GM18498 (cell line): Measurements from ENCODE around the gene NXNL1.

Source experiments
- ATAC-seq: cut with Tn5 transposase; IDR thresholded peaks from one replicate; pipeline ENCODE4 v1.9.1; 2021; ENCODE audit warnings: mild to moderate bottlenecking, moderate library complexity; ENCODE audit not compliant: unreplicated experiment

NXNL1 gene

DNA sequence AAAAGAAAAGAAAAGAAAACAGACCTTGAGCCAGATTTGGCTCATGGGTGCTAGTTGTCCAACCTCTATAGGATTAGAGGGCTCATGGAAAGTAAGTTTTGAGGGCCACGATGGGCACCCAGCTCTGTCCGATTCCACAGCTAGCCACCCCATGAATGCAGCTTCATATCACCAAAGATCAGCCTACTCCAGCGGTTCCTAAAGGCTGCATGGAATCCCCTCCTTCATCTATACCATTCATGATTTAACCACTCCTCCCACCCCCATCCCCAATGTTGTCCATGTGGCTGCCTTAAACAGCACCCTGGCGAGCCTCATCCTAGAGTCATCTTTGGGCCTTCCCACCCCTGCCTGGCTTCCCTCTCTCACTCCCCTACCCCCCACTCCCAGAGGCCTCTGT, 38.8 kb downstream of the NXNL1 start:
- ATAC-seq = no peak

DNA sequence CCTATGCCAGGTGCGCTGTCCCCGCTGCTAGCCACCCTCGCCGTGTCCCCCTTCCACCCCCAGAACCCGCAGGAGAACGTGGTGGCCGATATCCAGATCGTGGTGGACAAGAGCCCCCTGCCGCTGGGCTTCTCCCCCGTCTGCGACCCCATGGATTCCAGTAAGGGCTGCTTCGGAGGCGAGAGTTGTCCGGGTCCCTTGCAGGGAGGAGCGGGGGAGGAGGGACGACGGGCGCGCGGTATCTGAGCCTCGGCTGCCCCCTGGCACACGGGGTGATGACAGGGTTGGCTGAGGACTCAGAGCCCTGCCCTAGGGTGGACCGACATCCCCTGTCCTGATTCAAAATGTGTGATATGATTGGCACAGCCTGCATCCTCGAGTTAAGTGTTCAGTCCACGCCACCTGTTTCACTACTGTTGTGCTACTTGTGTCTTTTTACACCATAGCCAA, 40.2 kb downstream of the NXNL1 start:
- ATAC-seq = peak; percentile 21

DNA sequence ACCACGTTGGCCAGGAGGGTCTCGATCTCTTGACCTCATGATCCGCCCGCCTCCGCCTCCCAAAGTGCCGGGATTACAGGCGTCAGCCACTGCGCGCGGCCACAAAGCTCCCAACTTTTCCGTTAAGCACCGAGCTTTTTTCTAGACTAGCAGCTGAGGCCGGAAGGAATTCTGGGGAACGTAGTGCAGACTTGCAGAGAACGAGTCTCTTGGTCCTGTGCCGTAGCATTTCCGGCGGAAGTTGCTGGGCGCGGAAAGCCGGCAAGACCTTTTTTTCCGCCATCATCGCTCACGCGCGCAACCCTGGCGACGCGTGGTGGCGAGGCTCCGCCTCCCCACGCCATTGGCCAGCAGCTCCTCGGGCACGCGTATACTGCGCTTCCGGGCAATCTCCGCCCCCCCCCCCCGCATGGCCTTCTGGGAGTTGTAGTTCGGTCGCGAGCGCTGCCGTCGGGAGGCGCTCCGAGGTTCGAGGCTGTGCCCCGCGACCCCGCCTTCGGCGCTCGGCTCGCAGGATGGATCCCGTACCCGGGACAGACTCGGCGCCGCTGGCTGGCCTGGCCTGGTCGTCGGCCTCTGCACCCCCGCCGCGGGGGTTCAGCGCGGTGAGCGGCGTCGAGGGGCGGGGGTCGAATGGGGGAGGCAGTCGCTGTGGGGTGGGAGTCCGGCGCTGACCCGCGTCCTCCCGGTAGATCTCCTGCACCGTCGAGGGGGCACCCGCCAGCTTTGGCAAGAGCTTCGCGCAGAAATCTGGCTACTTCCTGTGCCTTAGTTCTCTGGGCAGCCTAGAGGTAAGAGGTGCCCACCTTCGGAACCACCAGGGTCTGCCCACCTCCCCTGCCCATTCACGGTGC, 40.9 kb downstream of the NXNL1 start, which contains the start of gene MVB12A:
MVB12A (plus strand) TSS at position 427 of the 854 bp plus-strand sequence; CDS start at position 516, 89 bp downstream.
- ATAC-seq = peak; percentile 94

DNA sequence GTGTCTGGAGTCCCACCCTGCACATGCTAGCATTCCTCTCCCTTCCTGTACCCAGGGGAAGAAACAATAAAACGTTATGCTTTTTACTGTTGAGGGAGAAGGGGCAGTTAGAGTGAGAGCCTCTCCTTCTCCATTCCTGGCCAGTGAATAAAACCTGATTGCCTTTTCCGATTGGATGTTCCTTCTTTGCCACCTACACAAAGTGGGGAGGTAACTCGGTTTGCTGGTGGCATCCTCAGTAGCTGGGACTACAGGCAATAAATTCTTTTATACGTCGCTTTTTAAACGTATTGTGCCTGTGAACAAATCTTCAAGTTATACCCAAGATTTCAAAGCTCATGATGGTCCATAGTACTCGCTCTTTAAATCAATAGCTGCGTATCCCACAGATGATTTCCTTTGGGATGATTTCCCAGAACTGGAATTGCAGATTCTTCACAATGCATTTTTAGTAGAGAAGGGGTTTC, 41.5 kb downstream of the NXNL1 start:
- no peak for ATAC-seq

DNA sequence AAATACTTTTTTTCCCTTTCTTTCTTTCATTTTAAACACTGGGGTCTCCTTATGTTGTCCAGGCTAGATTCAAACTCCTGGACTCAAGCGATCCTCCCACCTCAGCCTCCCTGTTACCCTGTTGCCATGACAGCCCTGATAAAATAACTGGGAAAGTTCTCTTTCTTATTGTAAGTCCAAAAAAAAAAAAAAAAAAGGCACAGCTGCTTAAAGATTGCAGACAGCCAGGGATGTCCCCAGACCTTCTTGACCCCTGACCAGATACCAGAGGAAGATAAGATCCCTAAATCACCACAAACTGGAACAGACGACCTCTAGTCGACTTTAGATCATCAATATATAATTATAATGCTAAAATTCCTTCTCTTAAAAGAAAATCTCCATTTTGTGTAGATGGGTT, 42.0 kb downstream of the NXNL1 start:
- no peak for ATAC-seq

DNA sequence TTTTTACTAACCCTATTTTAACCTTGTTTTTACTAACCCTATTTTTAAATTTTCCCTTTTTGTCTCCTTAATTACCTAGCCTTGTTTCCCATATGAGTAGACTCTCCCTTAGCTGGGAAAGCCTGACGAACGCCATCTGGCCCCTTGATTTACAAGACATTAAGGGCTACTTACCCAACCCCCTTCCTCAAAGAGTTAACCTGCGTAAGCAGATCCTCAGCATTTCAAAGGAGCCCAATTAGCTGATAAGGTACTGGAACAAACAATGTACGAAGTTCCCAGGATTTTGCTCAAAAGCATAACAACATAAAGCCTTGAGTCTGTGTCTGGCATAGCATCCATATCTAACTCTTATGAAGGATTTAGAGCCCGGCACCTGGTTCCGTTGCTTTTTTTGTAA, 45.6 kb downstream of the NXNL1 start:
- no peak for ATAC-seq

DNA sequence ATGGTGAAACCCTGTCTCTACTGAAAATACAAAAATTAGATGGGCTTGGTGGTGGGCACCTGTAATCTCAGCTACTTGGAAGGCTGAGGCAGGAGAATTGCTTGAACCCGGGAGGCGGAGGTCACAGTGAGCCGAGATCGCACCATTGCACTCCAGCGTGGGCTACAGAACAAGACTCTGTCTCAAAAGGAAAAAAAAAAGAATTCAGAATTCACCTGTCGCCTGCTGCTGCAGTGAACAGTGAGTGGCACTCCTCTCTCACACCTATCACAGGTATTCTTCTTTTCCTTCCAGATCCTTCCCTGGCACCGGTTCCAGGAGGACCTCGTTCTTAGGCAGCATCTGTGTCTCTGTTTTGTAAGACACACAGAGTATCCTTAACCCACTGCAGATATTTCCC, 46.6 kb downstream of the NXNL1 start:
- no peak for ATAC-seq

DNA sequence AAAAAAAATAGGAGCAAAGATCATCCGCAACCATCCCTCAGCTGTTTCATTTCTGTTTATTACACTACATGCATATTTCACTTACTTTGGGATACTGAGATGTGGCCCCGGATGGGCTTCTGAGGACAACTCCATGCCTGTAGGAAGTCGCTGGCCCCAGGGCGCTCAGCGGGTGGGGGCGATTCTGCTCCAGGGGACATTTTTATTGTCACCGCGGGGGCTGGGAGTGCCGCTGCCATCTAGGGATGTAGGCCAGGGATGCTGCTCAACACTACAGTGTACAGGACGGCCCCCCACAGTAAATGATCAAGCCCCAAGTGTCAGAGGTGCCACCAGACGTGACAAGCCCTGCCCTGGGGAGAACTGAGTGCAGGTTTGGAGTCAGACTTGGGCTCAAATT, 48.9 kb downstream of the NXNL1 start:
- no peak for ATAC-seq

DNA sequence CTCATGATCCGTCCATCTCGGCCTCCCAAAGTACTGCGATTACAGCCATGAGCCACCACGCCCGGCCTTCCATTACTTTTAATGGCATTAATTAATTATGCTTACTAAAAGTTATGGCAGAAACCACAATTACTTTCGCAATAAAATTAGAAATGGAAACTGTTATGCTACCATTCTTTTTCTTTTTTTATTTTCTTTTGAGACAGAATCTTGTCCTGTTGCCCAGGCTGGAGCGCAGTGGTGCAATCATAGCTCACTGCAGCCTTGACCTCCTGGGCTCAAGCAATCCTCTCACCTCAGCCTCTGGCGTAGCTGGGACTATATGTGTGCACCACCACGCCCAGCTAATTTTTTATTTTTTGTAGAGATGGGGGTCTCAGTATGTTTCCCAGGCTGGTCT, 50.7 kb downstream of the NXNL1 start:
- no peak for ATAC-seq

DNA sequence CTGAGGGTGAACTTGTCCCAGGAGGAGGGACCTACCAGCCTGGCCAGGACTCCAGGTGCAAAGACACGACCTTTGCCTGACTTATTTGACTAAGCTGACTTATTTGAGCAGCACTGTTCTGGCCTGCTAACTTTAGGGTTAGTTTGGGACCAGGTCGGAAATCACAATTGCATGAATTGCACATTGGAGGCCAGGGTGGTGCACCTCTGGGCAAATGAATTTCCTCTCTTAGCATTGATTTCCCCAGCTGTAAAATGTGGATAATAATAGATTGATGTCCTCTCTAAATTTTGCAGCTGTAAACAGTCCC, 53.9 kb downstream of the NXNL1 start:
- peak; percentile 16 for ATAC-seq

DNA sequence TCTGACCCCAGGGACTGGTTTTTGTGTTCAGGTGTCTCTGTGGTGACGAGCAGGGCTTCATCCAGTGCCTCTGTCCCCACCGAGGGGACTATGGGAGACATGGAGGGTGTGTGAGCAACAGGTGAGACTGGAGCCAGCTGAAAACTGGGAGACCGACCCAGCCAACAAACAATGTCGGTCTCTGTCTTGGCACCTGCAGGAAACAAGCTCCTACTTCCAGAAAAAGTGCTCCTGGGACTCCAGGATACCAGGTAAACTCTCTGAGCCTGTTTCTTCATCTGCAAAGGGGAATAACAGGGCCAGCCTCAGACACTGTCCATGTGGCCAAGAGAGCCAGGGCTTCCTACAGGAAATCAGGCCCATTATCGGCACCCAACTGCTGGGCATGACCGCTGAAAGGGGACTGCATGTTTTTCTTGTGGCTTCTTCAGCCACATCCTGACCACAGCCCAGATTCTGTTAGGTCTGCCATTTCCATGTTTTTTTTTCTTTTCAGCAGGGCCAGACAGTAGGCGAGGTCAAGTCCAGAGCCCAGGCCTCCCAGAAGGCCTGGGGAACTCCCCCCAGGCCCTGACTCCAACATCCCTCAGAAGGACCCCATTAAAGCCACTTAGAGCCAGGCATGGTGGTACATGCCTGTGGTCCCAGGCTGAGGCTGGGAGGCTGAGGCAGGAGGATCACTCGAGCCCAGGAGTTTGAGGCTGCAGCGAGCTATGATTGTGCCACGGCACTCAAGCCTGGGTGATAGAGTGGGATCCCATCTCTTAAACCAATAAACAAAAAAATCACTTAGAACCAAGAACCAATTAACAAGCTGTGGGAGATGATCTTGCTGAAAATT, 54.5 kb downstream of the NXNL1 start:
- ATAC-seq = peak; percentile 13
